ENCODE results near the gene TYSND1. TPM values are rescaled to one million over a fixed set of nuclear protein-coding genes. Genes with fewer than 3 reads are reported as not detected.
A peak's percentile ranks its signal among the peaks of the same experiment; 100 is the strongest.
"Not testable (repeated sequence)": the region's sequence is repeated elsewhere in the genome, so short reads cannot be mapped to it uniquely, and the experiment has no call there.

TYSND1 gene
- polyA plus RNA-seq, 3 donors, result 8.6 to 11.2 (median 11.2) TPM

DNA sequence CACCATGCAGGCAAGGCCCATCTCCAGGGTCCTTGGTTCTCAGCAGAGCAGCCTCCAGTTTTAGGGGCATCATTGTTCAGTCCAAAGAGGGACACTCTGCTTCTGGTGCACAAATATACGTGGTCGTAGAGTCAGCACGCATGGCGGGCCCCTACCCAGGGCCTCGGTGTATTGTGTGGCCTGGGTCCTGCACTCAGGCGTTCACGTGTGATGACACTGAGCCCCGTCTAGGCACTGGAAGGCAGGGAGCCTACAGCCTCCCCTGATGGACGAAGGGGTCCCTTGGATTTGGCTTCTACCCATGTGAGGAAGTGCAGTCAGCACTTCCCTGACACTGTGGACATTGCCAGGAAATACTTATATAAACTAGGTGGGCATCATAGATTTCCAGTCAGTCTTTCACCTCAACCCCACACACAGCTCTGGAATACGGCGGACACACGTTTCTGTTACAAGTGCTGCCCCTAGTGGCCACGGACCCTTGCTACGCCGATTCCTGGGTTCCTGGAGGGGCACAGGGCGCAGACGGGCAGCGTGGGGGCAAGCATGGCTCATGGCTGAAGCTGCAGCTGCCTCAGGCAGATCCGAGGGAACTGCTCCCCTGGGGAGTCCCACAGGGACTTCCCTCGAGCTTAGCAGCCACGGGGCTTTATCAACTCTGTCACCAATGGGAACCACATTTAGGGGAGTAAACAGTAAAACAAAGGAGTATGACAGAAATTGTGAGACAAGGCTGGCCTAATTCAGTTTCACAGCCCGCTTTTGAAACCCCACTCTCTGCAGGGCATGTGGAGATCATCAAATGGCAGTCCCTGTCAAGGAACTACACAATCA lies 39.3 kb downstream of the TYSND1 start:
- H3K27ac Mint-ChIP-seq, result no peak overlapping the region
- Histone ChIP-seq H4K20me1 (ENCODE audit: insufficient read depth, low read length) (no peaks in the 10 kb centered on the region), H3K27ac (ENCODE audit: low read depth in 1 of 2, low read length in 2 of 2) (no peak overlapping the region), H3K4me1 (ENCODE audit: control insufficient read depth in 1 of 2, insufficient read depth in 2 of 2, low read length in 2 of 2) (peaks cover 0 to 3% of the 10 kb centered on the region in 2 donors), H3K4me3 (replicated peaks in 1 of 3; ENCODE audit: low read depth in 2 of 3, low read length in 3 of 3) (no peak overlapping the region), H2AFZ (ENCODE audit: insufficient read depth, low read depth, low read length, poor library complexity, severe bottlenecking) (no peak overlapping the region), H3K36me3 (replicated peaks in 1 of 2; ENCODE audit: control insufficient read depth in 1 of 2, insufficient read depth in 2 of 2, low read length in 2 of 2) (no peaks in the 10 kb centered on the region), H3K9me3 (replicated peaks in 1 of 2; ENCODE audit: control insufficient read depth in 1 of 2, insufficient read depth in 1 of 2, low read length in 2 of 2) (no peaks in the 10 kb centered on the region), H3K4me2 (replicated peaks; ENCODE audit: extremely low read depth, low read length, poor library complexity, severe bottlenecking) (no peak overlapping the region), H3K9ac (ENCODE audit: insufficient read depth, low read length, poor library complexity, severe bottlenecking) (no peak overlapping the region), H3K79me2 (ENCODE audit: insufficient read depth, low read length) (no peaks in the 10 kb centered on the region), H3K27me3 (ENCODE audit: control insufficient read depth in 2 of 2, insufficient read depth in 2 of 2, low read length in 2 of 2) (no peaks in the 10 kb centered on the region)
- H3K9me3 Mint-ChIP-seq, result peaks cover 0 to 3% (median 0%) of the 10 kb centered on the region in 7 donors
- intact Hi-C loops (cut with micrococcal nuclease), result no loop called here
- peak; percentile 53 for TF ChIP-seq CTCF (IDR thresholded peaks at IDR 0.05)
- peaks cover 2 to 9% of the 10 kb centered on the region in 2 donors for H3K36me3 Mint-ChIP-seq
- peaks cover 5% of the 10 kb centered on the region for H3K4me1 Mint-ChIP-seq
- no peak overlapping the region for H3K4me3 Mint-ChIP-seq
- no peak for DNase-seq
- peaks cover 0 to 4% (median 1%) of the 10 kb centered on the region in 3 donors for H3K27me3 Mint-ChIP-seq (ENCODE audit: low read depth in 3 of 3)
- 95% methylated on average over 20 of the region's 22 CpGs for WGBS (ENCODE audit: insufficient coverage)

GRCh38 chr10:70101668-70102067 lies 44.8 kb downstream of the TYSND1 start:
- Histone ChIP-seq H3K4me3 (replicated peaks in 1 of 3; ENCODE audit: low read depth in 2 of 3, low read length in 3 of 3) (no peak overlapping the region), H3K36me3 (replicated peaks in 1 of 2; ENCODE audit: control insufficient read depth in 1 of 2, insufficient read depth in 2 of 2, low read length in 2 of 2) (no peaks in the 10 kb centered on the region), H3K9ac (ENCODE audit: insufficient read depth, low read length, poor library complexity, severe bottlenecking) (no peak overlapping the region), H4K20me1 (ENCODE audit: insufficient read depth, low read length) (no peaks in the 10 kb centered on the region), H3K79me2 (ENCODE audit: insufficient read depth, low read length) (no peaks in the 10 kb centered on the region), H3K9me3 (replicated peaks in 1 of 2; ENCODE audit: control insufficient read depth in 1 of 2, insufficient read depth in 1 of 2, low read length in 2 of 2) (no peaks in the 10 kb centered on the region), H3K27ac (ENCODE audit: low read depth in 1 of 2, low read length in 2 of 2) (no peak overlapping the region), H2AFZ (ENCODE audit: insufficient read depth, low read depth, low read length, poor library complexity, severe bottlenecking) (no peak overlapping the region), H3K27me3 (ENCODE audit: control insufficient read depth in 2 of 2, insufficient read depth in 2 of 2, low read length in 2 of 2) (no peaks in the 10 kb centered on the region), H3K4me2 (replicated peaks; ENCODE audit: extremely low read depth, low read length, poor library complexity, severe bottlenecking) (no peak overlapping the region), H3K4me1 (ENCODE audit: control insufficient read depth in 1 of 2, insufficient read depth in 2 of 2, low read length in 2 of 2) (no peaks in the 10 kb centered on the region)
- Mint-ChIP-seq H3K36me3 (peaks cover 2 to 5% of the 10 kb centered on the region in 2 donors), H3K4me3 (no peak overlapping the region), H3K27ac (no peak overlapping the region), H3K27me3 (ENCODE audit: low read depth in 3 of 3) (peaks cover 1 to 4% (median 2%) of the 10 kb centered on the region in 3 donors), H3K9me3 (peaks cover 0 to 3% (median 0%) of the 10 kb centered on the region in 7 donors), H3K4me1 (no peaks in the 10 kb centered on the region)
- intact Hi-C loops (cut with micrococcal nuclease), result no loop called here
- no peak for DNase-seq
- no CpG with 5 or more reads among the region's 3 CpGs for WGBS (ENCODE audit: insufficient coverage)
- TF ChIP-seq CTCF (IDR thresholded peaks at IDR 0.05), result no peak

DNA sequence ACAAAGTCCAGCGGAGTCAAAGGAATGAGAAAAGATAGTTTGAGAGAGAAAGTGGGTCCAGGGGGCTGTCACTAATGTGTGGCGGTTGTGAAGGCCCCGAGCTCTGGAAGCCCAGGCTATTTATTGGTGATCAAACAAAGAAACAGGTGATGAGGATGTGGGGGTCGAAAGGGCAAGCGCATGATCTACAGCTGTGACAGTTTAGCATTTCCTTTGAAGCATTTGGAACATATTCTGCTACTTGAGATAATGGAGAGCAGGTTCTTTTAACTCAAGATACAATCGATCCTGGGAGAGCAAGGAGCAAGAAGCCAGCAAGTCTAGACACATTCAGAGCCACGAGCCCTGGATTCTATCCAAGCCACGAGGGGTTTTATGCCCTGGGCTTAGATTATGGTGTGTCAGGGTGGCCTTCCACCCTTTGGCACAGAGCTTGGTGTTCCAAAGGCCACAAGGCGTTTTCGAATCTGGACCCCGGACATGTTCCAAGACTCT lies 45.4 kb downstream of the TYSND1 start:
- intact Hi-C loops (cut with micrococcal nuclease); DNase-seq; H3K9ac ChIP-seq (ENCODE audit: insufficient read depth, low read length, poor library complexity, severe bottlenecking); H3K4me3 ChIP-seq (replicated peaks in 1 of 3; ENCODE audit: low read depth in 2 of 3, low read length in 3 of 3); H3K27ac ChIP-seq (ENCODE audit: low read depth in 1 of 2, low read length in 2 of 2); H3K9me3 Mint-ChIP-seq; H3K27me3 Mint-ChIP-seq (ENCODE audit: low read depth in 3 of 3); H3K4me1 ChIP-seq (ENCODE audit: control insufficient read depth in 1 of 2, insufficient read depth in 2 of 2, low read length in 2 of 2); H2AFZ ChIP-seq (ENCODE audit: insufficient read depth, low read depth, low read length, poor library complexity, severe bottlenecking); H3K36me3 ChIP-seq (replicated peaks in 1 of 2; ENCODE audit: control insufficient read depth in 1 of 2, insufficient read depth in 2 of 2, low read length in 2 of 2); H3K9me3 ChIP-seq (replicated peaks in 1 of 2; ENCODE audit: control insufficient read depth in 1 of 2, insufficient read depth in 1 of 2, low read length in 2 of 2); H3K4me1 Mint-ChIP-seq; H3K4me3 Mint-ChIP-seq; H3K27me3 ChIP-seq (ENCODE audit: control insufficient read depth in 2 of 2, insufficient read depth in 2 of 2, low read length in 2 of 2); H3K79me2 ChIP-seq (ENCODE audit: insufficient read depth, low read length); H3K36me3 Mint-ChIP-seq; H3K27ac Mint-ChIP-seq; H4K20me1 ChIP-seq (ENCODE audit: insufficient read depth, low read length); H3K4me2 ChIP-seq (replicated peaks; ENCODE audit: extremely low read depth, low read length, poor library complexity, severe bottlenecking): not testable (repeated sequence)
- 98% methylated on average over 8 of the region's 11 CpGs for WGBS (ENCODE audit: insufficient coverage)
